Endodermal cell (in vitro differentiated cells): ENCODE measurements around the gene CHPF. TPM values are rescaled to one million over a fixed set of nuclear protein-coding genes. Genes with fewer than 3 reads are reported as not detected.

Experiments
- DNase-seq: peaks from one replicate; pipeline ENCODE4 v3.0.0-alpha.2; 2017
- H3K27ac ChIP-seq: 2 replicates; pipeline ENCODE4 v1.5.1; 2013; ENCODE audit warnings: mild to moderate bottlenecking, low read depth, low read length, moderate library complexity
- H3K27me3 ChIP-seq: 2 replicates; pipeline ENCODE4 v1.6.1; 2013; ENCODE audit warnings: mild to moderate bottlenecking, low read length, moderate library complexity; ENCODE audit not compliant: insufficient read depth, control insufficient read depth, poor library complexity, severe bottlenecking
- H3K36me3 ChIP-seq: 2 replicates; pipeline ENCODE4 v1.7.0; 2013; ENCODE audit warnings: mild to moderate bottlenecking, low read length, moderate library complexity; ENCODE audit not compliant: control insufficient read depth, insufficient read depth
- H3K4me1 ChIP-seq: one replicate; pipeline ENCODE4 v1.7.0; 2013; ENCODE audit warnings: low read length; ENCODE audit not compliant: control insufficient read depth, insufficient read depth
- H3K4me3 ChIP-seq: 2 replicates; pipeline ENCODE4 v1.5.1; 2013; ENCODE audit warnings: mild to moderate bottlenecking, low read length, moderate library complexity
- H3K9ac ChIP-seq: 2 replicates; pipeline ENCODE4 v1.6.1; 2013; ENCODE audit warnings: mild to moderate bottlenecking, low read length, moderate library complexity; ENCODE audit not compliant: poor library complexity, severe bottlenecking; ENCODE audit errors: extremely low read depth
- H3K9me3 ChIP-seq: 2 replicates; pipeline ENCODE4 v1.6.1; 2013; ENCODE audit warnings: mild to moderate bottlenecking, low read length, moderate library complexity; ENCODE audit not compliant: control insufficient read depth
- H3K27ac Mint-ChIP-seq: 2 replicates; pipeline ENCODE4 v1.8.0; 2020; ENCODE audit warnings: mixed read lengths
- H3K27me3 Mint-ChIP-seq: 2 replicates; pipeline ENCODE4 v1.8.0; 2021; ENCODE audit warnings: mild to moderate bottlenecking, mixed read lengths; ENCODE audit not compliant: insufficient read depth
- H3K36me3 Mint-ChIP-seq: 2 replicates; pipeline ENCODE4 v1.8.0; 2020; ENCODE audit warnings: low read depth, mixed read lengths
- H3K4me1 Mint-ChIP-seq: 2 replicates; pipeline ENCODE4 v1.8.0; 2020; ENCODE audit warnings: mixed read lengths
- H3K4me3 Mint-ChIP-seq: 2 replicates; pipeline ENCODE4 v1.8.0; 2020; ENCODE audit warnings: mild to moderate bottlenecking, moderate library complexity, mixed read lengths
- H3K9me3 Mint-ChIP-seq: 2 replicates; pipeline ENCODE4 v1.8.0; 2020; ENCODE audit warnings: mild to moderate bottlenecking, mixed read lengths
- WGBS, 2 experiments: methylation state at CpG; one replicate each; pipeline versions ENCODE4 v1.1.5 to v1.1.7; 2013; ENCODE audit warnings: missing lambda C conversion rate in 2 of 2, mixed read lengths in 1 of 2; ENCODE audit not compliant: insufficient coverage in 1 of 2, insufficient read length in 1 of 2; 5-methylcytosine and 5-hydroxymethylcytosine counted together
- total RNA-seq, 2 donors: library from RNA; stranded (reverse); fragmentation: NEBNext Ultra II Directional in 1 of 2; extraction: Animal tissue kit (Norgen Biotek cat#: 25700) in 1 of 2; gene quantifications; 2 replicates in 1 of 2; 3 replicates in 1 of 2; pipeline ENCODE4 v1.2.1, GENCODE V29; 2021
- TF ChIP-seq, protein P1 (sequence below): fragments of 200-600 bp; sonication (generic); conservative IDR thresholded peaks from 2 replicates; pipeline ENCODE4 v1.5.0; 2021; ENCODE audit warnings: antibody characterized with exemption, mild to moderate bottlenecking

The CHPF gene
- total RNA-seq, 2 donors from 2014 or later: 51.2 to 54.0 TPM

DNA sequence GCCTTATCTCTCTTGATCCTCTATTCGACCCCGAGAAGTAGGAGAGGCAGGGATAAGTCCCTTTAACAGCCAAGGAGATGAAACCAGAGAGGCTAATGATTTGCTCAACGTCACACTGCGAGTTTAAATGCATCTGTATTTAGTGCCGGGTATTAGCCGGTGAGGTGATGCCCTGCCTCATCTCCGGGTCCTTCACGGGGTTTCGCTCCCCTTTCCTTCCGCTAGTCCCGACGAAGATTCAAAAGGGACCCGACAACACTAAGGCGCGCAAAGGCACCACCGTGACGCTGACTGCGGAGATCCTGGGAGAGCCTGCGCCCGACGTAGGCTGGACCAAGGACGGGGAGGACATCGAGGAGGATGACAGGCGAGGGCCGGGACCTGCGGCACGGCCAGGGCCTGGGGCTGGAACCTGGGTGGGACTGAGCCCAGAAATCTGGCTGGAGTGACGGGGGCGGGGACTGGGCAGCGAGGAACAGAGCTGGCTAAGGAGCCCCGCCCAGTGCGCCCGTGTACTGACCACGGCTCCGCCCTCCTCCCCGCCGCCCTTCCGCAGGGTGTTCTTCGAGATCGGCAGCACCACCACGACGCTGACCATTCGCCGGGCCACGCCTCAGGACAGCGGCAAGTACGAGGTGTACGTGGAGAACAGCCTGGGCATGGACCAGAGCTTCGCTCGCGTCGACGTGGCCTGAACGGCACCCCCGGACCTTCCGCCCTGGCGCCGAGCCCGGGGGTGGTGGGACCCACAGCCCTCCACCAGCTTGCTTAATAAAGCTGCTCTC is 45.9 kb downstream of the CHPF start:
- peak; percentile 84 for DNase-seq
- WGBS, 2 experiments: 5 to 7% methylated on average over 21 to 59 of the region's 59 CpGs
- H3K9me3 ChIP-seq: no peaks in the 10 kb centered on the region
- H3K27ac ChIP-seq: no peak overlapping the region
- TF ChIP-seq, protein P1, sequence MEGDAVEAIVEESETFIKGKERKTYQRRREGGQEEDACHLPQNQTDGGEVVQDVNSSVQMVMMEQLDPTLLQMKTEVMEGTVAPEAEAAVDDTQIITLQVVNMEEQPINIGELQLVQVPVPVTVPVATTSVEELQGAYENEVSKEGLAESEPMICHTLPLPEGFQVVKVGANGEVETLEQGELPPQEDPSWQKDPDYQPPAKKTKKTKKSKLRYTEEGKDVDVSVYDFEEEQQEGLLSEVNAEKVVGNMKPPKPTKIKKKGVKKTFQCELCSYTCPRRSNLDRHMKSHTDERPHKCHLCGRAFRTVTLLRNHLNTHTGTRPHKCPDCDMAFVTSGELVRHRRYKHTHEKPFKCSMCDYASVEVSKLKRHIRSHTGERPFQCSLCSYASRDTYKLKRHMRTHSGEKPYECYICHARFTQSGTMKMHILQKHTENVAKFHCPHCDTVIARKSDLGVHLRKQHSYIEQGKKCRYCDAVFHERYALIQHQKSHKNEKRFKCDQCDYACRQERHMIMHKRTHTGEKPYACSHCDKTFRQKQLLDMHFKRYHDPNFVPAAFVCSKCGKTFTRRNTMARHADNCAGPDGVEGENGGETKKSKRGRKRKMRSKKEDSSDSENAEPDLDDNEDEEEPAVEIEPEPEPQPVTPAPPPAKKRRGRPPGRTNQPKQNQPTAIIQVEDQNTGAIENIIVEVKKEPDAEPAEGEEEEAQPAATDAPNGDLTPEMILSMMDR: no peak
- H3K36me3 Mint-ChIP-seq: peaks cover 4% of the 10 kb centered on the region
- peaks cover 59% of the 10 kb centered on the region for H3K27me3 Mint-ChIP-seq
- peak overlapping the region; percentile 98 for H3K4me3 ChIP-seq
- H3K27ac Mint-ChIP-seq: peak overlapping the region; percentile 85
- no peak overlapping the region for H3K9ac ChIP-seq
- H3K4me3 Mint-ChIP-seq: peak overlapping the region; percentile 80
- H3K36me3 ChIP-seq: no peaks in the 10 kb centered on the region
- H3K9me3 Mint-ChIP-seq: no peaks in the 10 kb centered on the region
- H3K4me1 ChIP-seq: peaks cover 9% of the 10 kb centered on the region
- peaks cover 56% of the 10 kb centered on the region for H3K27me3 ChIP-seq
- H3K4me1 Mint-ChIP-seq: peaks cover 23% of the 10 kb centered on the region

GRCh38 chr2:219496825-219497494 is 46.6 kb downstream of the CHPF start:
- Histone ChIP-seq H3K27me3 (peaks cover 56% of the 10 kb centered on the region), H3K36me3 (no peaks in the 10 kb centered on the region), H3K4me1 (peaks cover 9% of the 10 kb centered on the region), H3K27ac (no peak overlapping the region), H3K9ac (no peak overlapping the region), H3K4me3 (peak overlapping the region; percentile 98), H3K9me3 (no peaks in the 10 kb centered on the region)
- peaks cover 23% of the 10 kb centered on the region for H3K4me1 Mint-ChIP-seq
- H3K27ac Mint-ChIP-seq: no peak overlapping the region
- H3K4me3 Mint-ChIP-seq: peak overlapping the region; percentile 80
- 15 to 21% methylated on average over 55 to 61 of the region's 61 CpGs for WGBS, 2 experiments
- DNase-seq: peak; percentile 77
- TF ChIP-seq, protein P1: no peak
- H3K27me3 Mint-ChIP-seq: peaks cover 65% of the 10 kb centered on the region
- H3K36me3 Mint-ChIP-seq: no peaks in the 10 kb centered on the region
- no peaks in the 10 kb centered on the region for H3K9me3 Mint-ChIP-seq

DNA sequence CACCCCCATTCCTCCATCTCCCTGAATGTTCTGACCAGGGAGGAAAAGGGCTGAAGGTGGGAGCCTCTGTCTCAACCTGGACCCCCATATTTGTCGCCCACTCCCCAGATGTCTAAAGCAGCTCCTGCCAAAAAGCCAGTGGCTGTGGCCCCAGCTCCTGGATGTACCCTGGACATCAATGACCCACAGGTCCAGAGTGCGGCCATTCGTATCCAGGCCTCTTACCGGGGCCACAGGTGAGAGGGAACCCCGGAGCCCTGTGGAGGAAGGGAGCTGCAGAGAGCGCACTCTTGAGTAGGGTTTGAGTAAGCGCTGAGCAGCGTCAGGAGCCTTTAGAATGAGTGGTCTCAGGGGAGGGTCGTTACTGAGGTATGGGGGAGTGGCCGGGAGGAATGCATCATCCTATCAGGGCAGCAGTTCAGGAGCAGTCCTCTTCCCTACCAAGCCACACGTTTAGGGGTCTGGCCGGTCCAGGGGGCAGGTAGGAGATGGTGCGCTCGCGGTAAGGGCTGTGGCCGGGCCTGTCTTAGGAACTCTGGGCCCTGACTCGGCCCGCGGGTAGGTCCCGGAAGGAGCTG is 47.3 kb downstream of the CHPF start:
- Histone ChIP-seq H3K9ac (no peak overlapping the region), H3K36me3 (no peaks in the 10 kb centered on the region), H3K27ac (no peak overlapping the region), H3K9me3 (no peaks in the 10 kb centered on the region), H3K4me3 (no peak overlapping the region), H3K27me3 (peaks cover 56% of the 10 kb centered on the region), H3K4me1 (peaks cover 9% of the 10 kb centered on the region)
- H3K4me3 Mint-ChIP-seq: peak overlapping the region; percentile 80
- WGBS, 2 experiments: 29 to 34% methylated on average over 12 to 20 of the region's 20 CpGs
- H3K36me3 Mint-ChIP-seq: no peaks in the 10 kb centered on the region
- no peak overlapping the region for H3K27ac Mint-ChIP-seq
- no peak for DNase-seq
- no peaks in the 10 kb centered on the region for H3K9me3 Mint-ChIP-seq
- TF ChIP-seq, protein P1: no peak
- H3K27me3 Mint-ChIP-seq: peaks cover 69% of the 10 kb centered on the region
- H3K4me1 Mint-ChIP-seq: peaks cover 23% of the 10 kb centered on the region
